H1 (cell line): ENCODE data around the gene DYTN. TPM values are rescaled to one million over a fixed set of nuclear protein-coding genes. Genes with fewer than 3 reads are reported as not detected.

Experiments used
- CHD1 ChIP-seq: IDR thresholded peaks from 2 replicates; pipeline ENCODE4 v1.6.1; 2012; ENCODE audit warnings: low read depth, low read length, improper control_type of control experiment
- POLR2AphosphoS5 ChIP-seq: IDR thresholded peaks from 2 replicates; pipeline ENCODE4 v1.6.1; 2011; ENCODE audit warnings: low read depth, low read length
- RXRA ChIP-seq: IDR thresholded peaks from 2 replicates; pipeline ENCODE4 v1.6.1; 2011; ENCODE audit warnings: low read depth, mild to moderate bottlenecking, low read length, moderate library complexity; ENCODE audit not compliant: insufficient read depth
- SP4 ChIP-seq: IDR thresholded peaks from 2 replicates; pipeline ENCODE4 v1.6.1; 2012; ENCODE audit warnings: low read length, inconsistent platforms
- SUZ12 ChIP-seq: fragments of 200-600 bp; sonication (generic); IDR thresholded peaks from 2 replicates; pipeline ENCODE4 v1.6.1; 2012; ENCODE audit warnings: mild to moderate bottlenecking, inconsistent platforms, low read length, moderate library complexity, mixed read lengths
- polyA plus RNA-seq, 7 experiments: library from polyadenylated mRNA; depleted of rRNA in 3 of 7; stranded (reverse) in 5 of 7; unstranded in 2 of 7; fragments of >200 nt in 5 of 7; fragments of 200-250 nt in 2 of 7; gene quantifications; 1 replicate in 5 of 7; 2 replicates in 1 of 7; 4 replicates in 1 of 7; pipeline versions ENCODE4 v1.2.1 to v1.2.3, GENCODE V29; 2011 to 2013; ENCODE audit warnings: missing spikeins in 2 of 7, mixed read lengths in 2 of 7
- total RNA-seq: library from RNA; stranded (reverse); fragmentation: NEBNext Ultra II Directional; extraction: Animal tissue kit (Norgen Biotek cat#: 25700); gene quantifications from 2 replicates; pipeline ENCODE4 v1.2.1, GENCODE V29; 2021
- TF ChIP-seq, protein P1 (sequence below): IDR thresholded peaks from 2 replicates; pipeline ENCODE4 v1.6.1; 2012; ENCODE audit warnings: low read length, inconsistent platforms
- TF ChIP-seq, protein P2 (sequence below): IDR thresholded peaks from 2 replicates; pipeline ENCODE4 v1.6.1; 2011; ENCODE audit warnings: low read length, improper control_type of control experiment

Gene DYTN
- total and polyA plus RNA-seq, 2 of the 8 experiments (the other 6 are each of a cell fraction or from before 2014, with no cell fraction given), result not detected

- TF ChIP-seq, protein P1, sequence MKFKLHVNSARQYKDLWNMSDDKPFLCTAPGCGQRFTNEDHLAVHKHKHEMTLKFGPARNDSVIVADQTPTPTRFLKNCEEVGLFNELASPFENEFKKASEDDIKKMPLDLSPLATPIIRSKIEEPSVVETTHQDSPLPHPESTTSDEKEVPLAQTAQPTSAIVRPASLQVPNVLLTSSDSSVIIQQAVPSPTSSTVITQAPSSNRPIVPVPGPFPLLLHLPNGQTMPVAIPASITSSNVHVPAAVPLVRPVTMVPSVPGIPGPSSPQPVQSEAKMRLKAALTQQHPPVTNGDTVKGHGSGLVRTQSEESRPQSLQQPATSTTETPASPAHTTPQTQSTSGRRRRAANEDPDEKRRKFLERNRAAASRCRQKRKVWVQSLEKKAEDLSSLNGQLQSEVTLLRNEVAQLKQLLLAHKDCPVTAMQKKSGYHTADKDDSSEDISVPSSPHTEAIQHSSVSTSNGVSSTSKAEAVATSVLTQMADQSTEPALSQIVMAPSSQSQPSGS, result no peak
- no peak for TF ChIP-seq RXRA
- no peak for TF ChIP-seq POLR2AphosphoS5
- TF ChIP-seq, protein P2, sequence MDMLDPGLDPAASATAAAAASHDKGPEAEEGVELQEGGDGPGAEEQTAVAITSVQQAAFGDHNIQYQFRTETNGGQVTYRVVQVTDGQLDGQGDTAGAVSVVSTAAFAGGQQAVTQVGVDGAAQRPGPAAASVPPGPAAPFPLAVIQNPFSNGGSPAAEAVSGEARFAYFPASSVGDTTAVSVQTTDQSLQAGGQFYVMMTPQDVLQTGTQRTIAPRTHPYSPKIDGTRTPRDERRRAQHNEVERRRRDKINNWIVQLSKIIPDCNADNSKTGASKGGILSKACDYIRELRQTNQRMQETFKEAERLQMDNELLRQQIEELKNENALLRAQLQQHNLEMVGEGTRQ, result no peak
- TF ChIP-seq SUZ12, result no peak
- TF ChIP-seq SP4, result no peak
- TF ChIP-seq CHD1, result no peak
- TF ChIP-seq, all 59 proteins: peak for 0
Observed at GRCh38 chr2:206688453-206688852, 29.7 kb downstream of the DYTN start (continued).
